Loucy (cell line): ENCODE measurements around the gene HSPA2.

Experiments used
- EZH2phosphoT487 ChIP-seq: fragments of 200-600 bp; IDR thresholded peaks from 2 replicates; pipeline ENCODE4 v1.6.1; 2018; ENCODE audit warnings: antibody characterized with exemption, mild to moderate bottlenecking, moderate library complexity, borderline replicate concordance
- TF ChIP-seq, protein P1 (sequence below): fragments of 200-600 bp; sonication (generic); conservative IDR thresholded peaks from 2 replicates; pipeline ENCODE4 v1.5.1; 2014; ENCODE audit warnings: mild to moderate bottlenecking, antibody characterized with exemption, low read length

- TF ChIP-seq, protein P1, sequence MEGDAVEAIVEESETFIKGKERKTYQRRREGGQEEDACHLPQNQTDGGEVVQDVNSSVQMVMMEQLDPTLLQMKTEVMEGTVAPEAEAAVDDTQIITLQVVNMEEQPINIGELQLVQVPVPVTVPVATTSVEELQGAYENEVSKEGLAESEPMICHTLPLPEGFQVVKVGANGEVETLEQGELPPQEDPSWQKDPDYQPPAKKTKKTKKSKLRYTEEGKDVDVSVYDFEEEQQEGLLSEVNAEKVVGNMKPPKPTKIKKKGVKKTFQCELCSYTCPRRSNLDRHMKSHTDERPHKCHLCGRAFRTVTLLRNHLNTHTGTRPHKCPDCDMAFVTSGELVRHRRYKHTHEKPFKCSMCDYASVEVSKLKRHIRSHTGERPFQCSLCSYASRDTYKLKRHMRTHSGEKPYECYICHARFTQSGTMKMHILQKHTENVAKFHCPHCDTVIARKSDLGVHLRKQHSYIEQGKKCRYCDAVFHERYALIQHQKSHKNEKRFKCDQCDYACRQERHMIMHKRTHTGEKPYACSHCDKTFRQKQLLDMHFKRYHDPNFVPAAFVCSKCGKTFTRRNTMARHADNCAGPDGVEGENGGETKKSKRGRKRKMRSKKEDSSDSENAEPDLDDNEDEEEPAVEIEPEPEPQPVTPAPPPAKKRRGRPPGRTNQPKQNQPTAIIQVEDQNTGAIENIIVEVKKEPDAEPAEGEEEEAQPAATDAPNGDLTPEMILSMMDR = no peak
- TF ChIP-seq EZH2phosphoT487 = no peak
Measured at GRCh38 chr14:64581363-64581762, 40.8 kb downstream of the HSPA2 start.
